Neural cell (in vitro differentiated cells): ENCODE measurements around the gene ELAC1. TPM values are rescaled to one million over a fixed set of nuclear protein-coding genes. Genes with fewer than 3 reads are reported as not detected.
A peak's percentile ranks its signal among the peaks of the same experiment; 100 is the strongest.
"Not testable (repeated sequence)": the region's sequence is repeated elsewhere in the genome, so short reads cannot be mapped to it uniquely, and the experiment has no call there.

ENCODE experiments used
- H2AFZ ChIP-seq: fragments of 200-600, 300-800 bp; sonication (generic), shearing (Covaris generic); 2 replicates; pipeline ENCODE4 v1.6.0; 2014; ENCODE audit warnings: low read depth, mild to moderate bottlenecking, antibody characterized with exemption, low read length, moderate library complexity
- H3F3A ChIP-seq: fragments of 200-600 bp; shearing (Covaris generic); 2 replicates; pipeline ENCODE4 v1.6.1; 2016; ENCODE audit warnings: mild to moderate bottlenecking, moderate library complexity, mixed read lengths, antibody characterized with exemption, low read length; ENCODE audit not compliant: insufficient read depth, poor library complexity, severe bottlenecking
- H3K27ac ChIP-seq: fragments of 200-600, 300-800 bp; sonication (generic), shearing (Covaris generic); 2 replicates; pipeline ENCODE4 v1.5.1; 2014; ENCODE audit warnings: mild to moderate bottlenecking, low read length, moderate library complexity
- H3K27me3 ChIP-seq: fragments of 300-800, 200-600 bp; sonication (generic), shearing (Covaris generic); 2 replicates; pipeline ENCODE4 v1.6.0; 2014; ENCODE audit warnings: mild to moderate bottlenecking, low read depth, low read length, moderate library complexity; ENCODE audit not compliant: insufficient read depth
- H3K36me3 ChIP-seq: fragments of 300-800, 200-600 bp; sonication (generic), shearing (Covaris generic); 2 replicates; pipeline ENCODE4 v1.5.1; 2014; ENCODE audit warnings: mild to moderate bottlenecking, antibody characterized with exemption, low read length, moderate library complexity; ENCODE audit not compliant: insufficient read depth
- H3K4me2 ChIP-seq: fragments of 300-800, 200-600 bp; sonication (generic), shearing (Covaris generic); 2 replicates; pipeline ENCODE4 v1.6.0; 2014; ENCODE audit warnings: mild to moderate bottlenecking, low read length
- H3K4me3 ChIP-seq: fragments of 300-800, 200-600 bp; sonication (generic), shearing (Covaris generic); 2 replicates; pipeline ENCODE4 v1.5.1; 2014; ENCODE audit warnings: mild to moderate bottlenecking, low read length, moderate library complexity
- H3K79me2 ChIP-seq: fragments of 200-600 bp; shearing (Covaris generic); replicated peaks from 2 replicates; pipeline ENCODE4 v1.6.0; 2014; ENCODE audit warnings: mild to moderate bottlenecking, low read length, moderate library complexity; ENCODE audit not compliant: insufficient read depth
- H3K9ac ChIP-seq: fragments of 300-800, 200-600 bp; sonication (generic), shearing (Covaris generic); 2 replicates; pipeline ENCODE4 v1.6.1; 2016; ENCODE audit warnings: mild to moderate bottlenecking, low read length, mixed read lengths
- H3K9me2 ChIP-seq: fragments of 200-600 bp; shearing (Covaris generic); 2 replicates; pipeline ENCODE4 v1.6.1; 2016; ENCODE audit warnings: mild to moderate bottlenecking, low read length, mixed read lengths; ENCODE audit not compliant: insufficient read depth
- H3K9me3 ChIP-seq: fragments of 200-600, 300-800 bp; sonication (generic), shearing (Covaris generic); 2 replicates; pipeline ENCODE4 v1.6.1; 2016; ENCODE audit warnings: mild to moderate bottlenecking, mixed run types, low read length, moderate library complexity, mixed read lengths
- H4K20me1 ChIP-seq: fragments of 200-600 bp; shearing (Covaris generic); 2 replicates; pipeline ENCODE4 v1.6.1; 2016; ENCODE audit warnings: mild to moderate bottlenecking, mixed run types; ENCODE audit not compliant: insufficient read depth
- EP300 ChIP-seq: fragments of 450-650 bp; conservative IDR thresholded peaks from 2 replicates; pipeline ENCODE4 v1.6.1; 2014; ENCODE audit warnings: antibody characterized with exemption, mild to moderate bottlenecking, moderate library complexity; ENCODE audit not compliant: poor library complexity, severe bottlenecking
- EZH2 ChIP-seq: fragments of 200-600, 300-800 bp; shearing (Covaris generic), sonication (generic); IDR thresholded peaks from 2 replicates; pipeline ENCODE4 v1.6.1; 2014; ENCODE audit warnings: antibody characterized with exemption, low read length, borderline replicate concordance, mild to moderate bottlenecking; ENCODE audit not compliant: insufficient read depth, poor library complexity, severe bottlenecking
- MXI1 ChIP-seq: fragments of 450-650 bp; conservative IDR thresholded peaks from 2 replicates; pipeline ENCODE4 v1.6.1; 2014; ENCODE audit warnings: antibody characterized with exemption, mild to moderate bottlenecking; ENCODE audit not compliant: poor library complexity, severe bottlenecking
- POLR2AphosphoS5 ChIP-seq: IDR thresholded peaks from 2 replicates; pipeline ENCODE4 v1.6.1; 2012
- RAD21 ChIP-seq: fragments of 450-650 bp; conservative IDR thresholded peaks from 2 replicates; pipeline ENCODE4 v1.6.1; 2014; ENCODE audit warnings: antibody characterized with exemption, mild to moderate bottlenecking, moderate library complexity
- SMC3 ChIP-seq: fragments of 450-650 bp; conservative IDR thresholded peaks from 2 replicates; pipeline ENCODE4 v1.6.1; 2014; ENCODE audit warnings: antibody characterized with exemption, mild to moderate bottlenecking, moderate library complexity; ENCODE audit not compliant: poor library complexity
- TAF1 ChIP-seq: IDR thresholded peaks from 2 replicates; pipeline ENCODE4 v1.6.1; 2012; ENCODE audit warnings: low read depth
- polyA plus RNA-seq: library from polyadenylated mRNA; depleted of rRNA; stranded (reverse); fragments of >200 nt; gene quantifications from 2 replicates; pipeline ENCODE4 v1.2.3, GENCODE V29; 2014
- TF ChIP-seq, protein P1 (sequence below): fragments of 450-650 bp; IDR thresholded peaks from 2 replicates; pipeline ENCODE4 v1.5.1; 2014; ENCODE audit warnings: antibody characterized with exemption, mild to moderate bottlenecking, moderate library complexity; ENCODE audit not compliant: poor library complexity, severe bottlenecking
- TF ChIP-seq, protein P2 (sequence below): IDR thresholded peaks from 2 replicates; pipeline ENCODE4 v1.6.1; 2012; ENCODE audit warnings: borderline replicate concordance

Gene ELAC1
- polyA plus RNA-seq, 1 donor from 2014 or later, result 20.6 TPM

- H3K27me3 ChIP-seq, result no peaks in the 10 kb centered on the region
- H3F3A ChIP-seq, result no peaks in the 10 kb centered on the region
- no peak for TF ChIP-seq EZH2
- no peak overlapping the region for H3K27ac ChIP-seq
- H3K4me2 ChIP-seq, result peak overlapping the region; percentile 37
- no peak overlapping the region for H3K9ac ChIP-seq
- H2AFZ ChIP-seq, result no peak overlapping the region
- H3K9me3 ChIP-seq, result no peaks in the 10 kb centered on the region
- no peaks in the 10 kb centered on the region for H4K20me1 ChIP-seq
- H3K79me2 ChIP-seq, result no peaks in the 10 kb centered on the region
- H3K9me2 ChIP-seq, result no peaks in the 10 kb centered on the region
- no peaks in the 10 kb centered on the region for H3K36me3 ChIP-seq
- H3K4me3 ChIP-seq, result peak overlapping the region; percentile 73
Measured at GRCh38 chr18:50970006-50970405, 2.2 kb downstream of the ELAC1 start.

DNA sequence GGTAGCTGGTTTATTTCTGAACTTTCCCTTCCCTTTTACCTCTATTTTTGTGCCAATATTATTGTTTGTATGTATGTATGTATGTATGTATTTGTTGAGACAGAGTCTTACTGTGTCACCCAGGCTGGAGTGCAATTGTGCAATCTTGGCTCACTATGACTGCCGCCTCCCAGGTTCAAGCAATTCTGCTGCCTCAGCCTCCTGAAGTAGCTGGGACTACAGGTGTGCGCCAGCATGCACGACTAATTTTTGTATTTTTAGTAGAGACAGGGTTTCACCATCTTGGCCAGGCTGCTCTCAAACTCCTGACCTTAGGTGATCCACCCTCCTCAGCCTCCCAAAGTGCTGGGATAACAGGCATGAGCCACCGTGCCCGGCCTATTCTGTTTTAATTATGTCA is 4.6 kb downstream of the ELAC1 start:
- not testable (repeated sequence) for H3K9ac ChIP-seq, H3K27me3 ChIP-seq, H2AFZ ChIP-seq, H3K4me3 ChIP-seq, H4K20me1 ChIP-seq, H3K27ac ChIP-seq, H3K79me2 ChIP-seq, H3K4me2 ChIP-seq, H3K9me2 ChIP-seq, H3K9me3 ChIP-seq, H3F3A ChIP-seq
- peaks cover 10% of the 10 kb centered on the region for H3K36me3 ChIP-seq

DNA sequence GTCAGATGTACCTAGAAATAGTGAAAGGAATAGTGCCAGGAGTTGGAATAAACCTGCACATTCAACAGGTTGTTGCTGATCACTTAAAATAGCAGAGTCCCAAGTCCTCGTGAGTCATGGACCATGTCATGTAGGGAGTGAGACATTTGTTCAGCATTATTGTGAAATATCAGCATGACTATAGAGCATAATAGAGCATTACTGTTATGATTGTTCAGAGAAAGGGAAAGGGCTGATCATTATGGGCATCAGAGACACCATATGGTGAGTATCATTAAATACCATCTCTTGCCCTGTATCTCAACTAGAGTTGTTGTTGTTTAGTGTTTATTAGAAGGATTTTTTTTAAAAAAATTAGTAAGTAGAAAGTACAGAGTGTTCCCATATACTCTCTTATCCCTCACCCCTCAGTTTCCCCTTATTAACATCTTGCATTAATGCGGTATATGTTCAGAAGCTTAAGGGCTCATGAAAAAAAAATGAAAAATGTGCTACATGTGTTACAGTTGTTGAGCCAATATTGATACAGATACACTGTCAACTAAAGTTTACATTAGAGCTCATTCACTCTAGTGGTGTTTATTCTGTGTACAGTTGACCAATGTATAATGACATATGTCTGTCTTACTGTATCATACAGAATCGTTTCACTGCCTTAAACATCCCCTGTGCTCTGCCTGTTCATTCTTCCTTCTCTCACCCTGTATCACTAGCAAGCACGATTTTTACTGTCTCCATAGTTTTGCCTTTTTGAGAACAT is 5.7 kb downstream of the ELAC1 start:
- no peak overlapping the region for H3K27ac ChIP-seq
- no peak overlapping the region for H3K9ac ChIP-seq
- H3K9me2 ChIP-seq, result no peaks in the 10 kb centered on the region
- no peak overlapping the region for H2AFZ ChIP-seq
- peaks cover 10% of the 10 kb centered on the region for H3K36me3 ChIP-seq
- H3K27me3 ChIP-seq, result no peaks in the 10 kb centered on the region
- H3F3A ChIP-seq, result no peaks in the 10 kb centered on the region
- TF ChIP-seq, protein P1, sequence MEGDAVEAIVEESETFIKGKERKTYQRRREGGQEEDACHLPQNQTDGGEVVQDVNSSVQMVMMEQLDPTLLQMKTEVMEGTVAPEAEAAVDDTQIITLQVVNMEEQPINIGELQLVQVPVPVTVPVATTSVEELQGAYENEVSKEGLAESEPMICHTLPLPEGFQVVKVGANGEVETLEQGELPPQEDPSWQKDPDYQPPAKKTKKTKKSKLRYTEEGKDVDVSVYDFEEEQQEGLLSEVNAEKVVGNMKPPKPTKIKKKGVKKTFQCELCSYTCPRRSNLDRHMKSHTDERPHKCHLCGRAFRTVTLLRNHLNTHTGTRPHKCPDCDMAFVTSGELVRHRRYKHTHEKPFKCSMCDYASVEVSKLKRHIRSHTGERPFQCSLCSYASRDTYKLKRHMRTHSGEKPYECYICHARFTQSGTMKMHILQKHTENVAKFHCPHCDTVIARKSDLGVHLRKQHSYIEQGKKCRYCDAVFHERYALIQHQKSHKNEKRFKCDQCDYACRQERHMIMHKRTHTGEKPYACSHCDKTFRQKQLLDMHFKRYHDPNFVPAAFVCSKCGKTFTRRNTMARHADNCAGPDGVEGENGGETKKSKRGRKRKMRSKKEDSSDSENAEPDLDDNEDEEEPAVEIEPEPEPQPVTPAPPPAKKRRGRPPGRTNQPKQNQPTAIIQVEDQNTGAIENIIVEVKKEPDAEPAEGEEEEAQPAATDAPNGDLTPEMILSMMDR, result no peak
- TF ChIP-seq SMC3, result no peak
- no peak for TF ChIP-seq EZH2
- TF ChIP-seq EP300, result no peak
- no peak for TF ChIP-seq RAD21
- no peak for TF ChIP-seq TAF1
- no peak for TF ChIP-seq POLR2AphosphoS5
- TF ChIP-seq MXI1, result no peak
- TF ChIP-seq, protein P2, sequence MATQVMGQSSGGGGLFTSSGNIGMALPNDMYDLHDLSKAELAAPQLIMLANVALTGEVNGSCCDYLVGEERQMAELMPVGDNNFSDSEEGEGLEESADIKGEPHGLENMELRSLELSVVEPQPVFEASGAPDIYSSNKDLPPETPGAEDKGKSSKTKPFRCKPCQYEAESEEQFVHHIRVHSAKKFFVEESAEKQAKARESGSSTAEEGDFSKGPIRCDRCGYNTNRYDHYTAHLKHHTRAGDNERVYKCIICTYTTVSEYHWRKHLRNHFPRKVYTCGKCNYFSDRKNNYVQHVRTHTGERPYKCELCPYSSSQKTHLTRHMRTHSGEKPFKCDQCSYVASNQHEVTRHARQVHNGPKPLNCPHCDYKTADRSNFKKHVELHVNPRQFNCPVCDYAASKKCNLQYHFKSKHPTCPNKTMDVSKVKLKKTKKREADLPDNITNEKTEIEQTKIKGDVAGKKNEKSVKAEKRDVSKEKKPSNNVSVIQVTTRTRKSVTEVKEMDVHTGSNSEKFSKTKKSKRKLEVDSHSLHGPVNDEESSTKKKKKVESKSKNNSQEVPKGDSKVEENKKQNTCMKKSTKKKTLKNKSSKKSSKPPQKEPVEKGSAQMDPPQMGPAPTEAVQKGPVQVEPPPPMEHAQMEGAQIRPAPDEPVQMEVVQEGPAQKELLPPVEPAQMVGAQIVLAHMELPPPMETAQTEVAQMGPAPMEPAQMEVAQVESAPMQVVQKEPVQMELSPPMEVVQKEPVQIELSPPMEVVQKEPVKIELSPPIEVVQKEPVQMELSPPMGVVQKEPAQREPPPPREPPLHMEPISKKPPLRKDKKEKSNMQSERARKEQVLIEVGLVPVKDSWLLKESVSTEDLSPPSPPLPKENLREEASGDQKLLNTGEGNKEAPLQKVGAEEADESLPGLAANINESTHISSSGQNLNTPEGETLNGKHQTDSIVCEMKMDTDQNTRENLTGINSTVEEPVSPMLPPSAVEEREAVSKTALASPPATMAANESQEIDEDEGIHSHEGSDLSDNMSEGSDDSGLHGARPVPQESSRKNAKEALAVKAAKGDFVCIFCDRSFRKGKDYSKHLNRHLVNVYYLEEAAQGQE, result no peak
- H3K4me3 ChIP-seq, result no peak overlapping the region
- H3K4me2 ChIP-seq, result no peak overlapping the region
- H3K79me2 ChIP-seq, result no peaks in the 10 kb centered on the region
- no peaks in the 10 kb centered on the region for H4K20me1 ChIP-seq
- no peaks in the 10 kb centered on the region for H3K9me3 ChIP-seq
